ENCODE measurements around the gene MON1B.
A peak's percentile ranks its signal among the peaks of the same experiment; 100 is the strongest.
"Not testable (repeated sequence)": the region's sequence is repeated elsewhere in the genome, so short reads cannot be mapped to it uniquely, and the experiment has no call there.

Gene MON1B

GRCh38 chr16:77199211-77199610 lies 8.2 kb downstream of the MON1B start, which contains the start of gene SYCE1L:
TSS of gene SYCE1L (plus strand) at chr16:77199408. CDS start at chr16:77199452, 44 bp downstream.
- DNase-seq: no peak

GRCh38 chr16:77206533-77206932 lies 15.5 kb downstream of the MON1B start:
- DNase-seq: no peak

GRCh38 chr16:77207030-77207429 lies 16.0 kb downstream of the MON1B start:
- no peak for DNase-seq

GRCh38 chr16:77208382-77208781 lies 17.4 kb downstream of the MON1B start:
- no peak for DNase-seq

- DNase-seq: no peak
Observed at GRCh38 chr16:77211880-77212740, 21.1 kb downstream of the MON1B start.

- no peak for DNase-seq
Observed at GRCh38 chr16:77212741-77213541, 22.0 kb downstream of the MON1B start.

GRCh38 chr16:77213542-77214106 lies 22.6 kb downstream of the MON1B start:
- DNase-seq: no peak

- no peak for DNase-seq
Observed at GRCh38 chr16:77214411-77215138, 23.6 kb downstream of the MON1B start.

- no peak for DNase-seq
Observed at GRCh38 chr16:77219437-77219836, 28.4 kb downstream of the MON1B start.

GRCh38 chr16:77220427-77220826 lies 29.4 kb downstream of the MON1B start:
- no peak for DNase-seq

- no peak for DNase-seq
Observed at GRCh38 chr16:77221482-77221881, 30.5 kb downstream of the MON1B start.

GRCh38 chr16:77223184-77223583 lies 32.2 kb downstream of the MON1B start:
- no peak for DNase-seq

GRCh38 chr16:77225182-77225581 lies 34.2 kb downstream of the MON1B start:
- DNase-seq: no peak

- DNase-seq: no peak
Observed at GRCh38 chr16:77227745-77228144, 36.8 kb downstream of the MON1B start.

GRCh38 chr16:77231047-77231446 lies 40.1 kb downstream of the MON1B start:
- no peak for DNase-seq

GRCh38 chr16:77233799-77234519 lies 43.0 kb downstream of the MON1B start:
- DNase-seq: no peak

GRCh38 chr16:77234611-77235010 lies 43.6 kb downstream of the MON1B start:
- DNase-seq: no peak

GRCh38 chr16:77236063-77236511 lies 45.1 kb downstream of the MON1B start:
- DNase-seq: peak; percentile 39

GRCh38 chr16:77238593-77238992 lies 47.6 kb downstream of the MON1B start:
- no peak for DNase-seq

GRCh38 chr16:77242471-77242870 lies 51.5 kb downstream of the MON1B start:
- DNase-seq: not testable (repeated sequence)

GRCh38 chr16:77246150-77246549 lies 55.2 kb downstream of the MON1B start:
- DNase-seq: no peak

GRCh38 chr16:77250400-77250799 lies 59.4 kb downstream of the MON1B start:
- no peak for DNase-seq

Data from GOT3 (cell line).